CD14-positive monocyte (primary cell): Measurements from ENCODE around the gene OXCT1. TPM values are rescaled to one million over a fixed set of nuclear protein-coding genes. Genes with fewer than 3 reads are reported as not detected.

Source experiments
- DNase-seq, 3 donors: peaks; one replicate each; pipeline ENCODE4 v3.0.0-alpha.2; 2011 to 2022
- H2AFZ ChIP-seq: 2 replicates; pipeline ENCODE4 v1.6.0; 2012; ENCODE audit warnings: mild to moderate bottlenecking, low read depth, low read length, inconsistent platforms; ENCODE audit not compliant: insufficient read depth, poor library complexity, severe bottlenecking
- H3K27ac ChIP-seq, 2 donors: 1 replicate in 1 of 2; 2 replicates in 1 of 2; pipeline ENCODE4 v1.5.1; 2012 to 2013; ENCODE audit warnings: low read length in 2 of 2, control low read depth in 1 of 2, inconsistent platforms in 1 of 2, low read depth in 1 of 2, mild to moderate bottlenecking in 1 of 2
- H3K27me3 ChIP-seq, 2 donors: one replicate each; pipeline versions ENCODE4 v1.6.0 to v1.6.1; 2011 to 2013; ENCODE audit warnings: low read length in 2 of 2; ENCODE audit not compliant: control insufficient read depth in 2 of 2, insufficient read depth in 2 of 2
- H3K36me3 ChIP-seq, 2 donors: replicated peaks in 1 of 2; 1 replicate in 1 of 2; 2 replicates in 1 of 2; pipeline versions ENCODE4 v1.5.1 to v1.6.1; 2012 to 2013; ENCODE audit warnings: low read length in 2 of 2, control low read depth in 1 of 2, inconsistent platforms in 1 of 2, mild to moderate bottlenecking in 1 of 2; ENCODE audit not compliant: insufficient read depth in 2 of 2, control insufficient read depth in 1 of 2
- H3K4me1 ChIP-seq, 2 donors: 1 replicate in 1 of 2; 2 replicates in 1 of 2; pipeline versions ENCODE4 v1.5.1 to v1.6.1; 2012 to 2013; ENCODE audit warnings: low read length in 2 of 2, control low read depth in 1 of 2, inconsistent platforms in 1 of 2, mild to moderate bottlenecking in 1 of 2, moderate library complexity in 1 of 2; ENCODE audit not compliant: insufficient read depth in 2 of 2, control insufficient read depth in 1 of 2
- H3K4me2 ChIP-seq: replicated peaks from 2 replicates; pipeline ENCODE3; 2012; ENCODE audit warnings: low read length, moderate library complexity, mild to moderate bottlenecking; ENCODE audit not compliant: poor library complexity, severe bottlenecking; ENCODE audit errors: extremely low read depth
- H3K4me3 ChIP-seq, 3 experiments: fragments of 200-600 bp in 1 of 3; sonication (generic) in 1 of 3; replicated peaks in 1 of 3; 1 replicate in 2 of 3; 2 replicates in 1 of 3; pipeline ENCODE4 v1.5.1; 2011 to 2013; ENCODE audit warnings: low read length in 3 of 3, mild to moderate bottlenecking in 3 of 3, control low read depth in 2 of 3, low read depth in 2 of 3, inconsistent platforms in 1 of 3, moderate library complexity in 1 of 3
- H3K79me2 ChIP-seq: 2 replicates; pipeline ENCODE4 v1.6.0; 2012; ENCODE audit warnings: mild to moderate bottlenecking, control low read depth, inconsistent platforms, low read length, moderate library complexity; ENCODE audit not compliant: insufficient read depth
- H3K9ac ChIP-seq: 2 replicates; pipeline ENCODE4 v1.6.0; 2017; ENCODE audit warnings: low read length, mild to moderate bottlenecking; ENCODE audit not compliant: insufficient read depth, poor library complexity, severe bottlenecking
- H3K9me3 ChIP-seq, 2 donors: replicated peaks in 1 of 2; 1 replicate in 1 of 2; 2 replicates in 1 of 2; pipeline versions ENCODE4 v1.5.1 to v1.6.1; 2012 to 2013; ENCODE audit warnings: low read length in 2 of 2, control low read depth in 1 of 2; ENCODE audit not compliant: control insufficient read depth in 1 of 2, insufficient read depth in 1 of 2
- H4K20me1 ChIP-seq: 2 replicates; pipeline ENCODE4 v1.6.0; 2012; ENCODE audit warnings: mild to moderate bottlenecking, low read length, control low read depth, moderate library complexity; ENCODE audit not compliant: insufficient read depth
- H3K27ac Mint-ChIP-seq, 7 donors: one replicate each; pipeline ENCODE4 v1.8.0; 2020; ENCODE audit warnings: mild to moderate bottlenecking in 7 of 7, mixed read lengths in 7 of 7, moderate library complexity in 6 of 7, inconsistent platforms in 2 of 7
- H3K27me3 Mint-ChIP-seq, 3 donors: one replicate each; pipeline ENCODE4 v1.8.0; 2021 to 2022; ENCODE audit warnings: low read depth in 3 of 3, mild to moderate bottlenecking in 3 of 3, mixed read lengths in 3 of 3, moderate library complexity in 3 of 3, inconsistent platforms in 1 of 3
- H3K36me3 Mint-ChIP-seq, 2 donors: one replicate each; pipeline ENCODE4 v1.8.0; 2020; ENCODE audit warnings: mixed read lengths in 2 of 2, inconsistent platforms in 1 of 2, mild to moderate bottlenecking in 1 of 2
- H3K4me1 Mint-ChIP-seq: one replicate; pipeline ENCODE4 v1.8.0; 2020; ENCODE audit warnings: mild to moderate bottlenecking, mixed read lengths
- H3K4me3 Mint-ChIP-seq, 2 donors: one replicate each; pipeline ENCODE4 v1.8.0; 2020; ENCODE audit warnings: mild to moderate bottlenecking in 2 of 2, mixed read lengths in 2 of 2, moderate library complexity in 1 of 2
- H3K9me3 Mint-ChIP-seq, 7 donors: one replicate each; pipeline ENCODE4 v1.8.0; 2020 to 2022; ENCODE audit warnings: mixed read lengths in 7 of 7, mild to moderate bottlenecking in 6 of 7, moderate library complexity in 6 of 7, inconsistent platforms in 2 of 7
- CTCF ChIP-seq: fragments of 200-600 bp; IDR thresholded peaks from one replicate; pipeline ENCODE4 v1.8.0; 2022; ENCODE audit warnings: antibody characterized with exemption, mild to moderate bottlenecking
- WGBS: methylation state at CpG from one replicate; pipeline ENCODE4 v1.1.5; 2013; ENCODE audit warnings: missing lambda C conversion rate; ENCODE audit not compliant: insufficient coverage; 5-methylcytosine and 5-hydroxymethylcytosine counted together
- intact Hi-C, 2 donors: fragments of 100-400 bp; cut with micrococcal nuclease; formaldehyde crosslinking; loops; one replicate each; pipeline versions ENCODE4 v1.15.0 to v1.15.1; 2023
- polyA plus RNA-seq, 3 donors: library from polyadenylated mRNA; depleted of rRNA in 1 of 3; unstranded in 2 of 3; stranded (reverse) in 1 of 3; fragments of 300-500 nt in 2 of 3; fragments of >200 nt in 1 of 3; fragmentation: Illumina TruSeq in 2 of 3; gene quantifications; 1 replicate in 2 of 3; 2 replicates in 1 of 3; pipeline ENCODE4 v1.2.3, GENCODE V29; 2012 to 2021

OXCT1 gene
- polyA plus RNA-seq, 3 donors, result 1.3 to 3.4 (median 1.9) TPM

GRCh38 chr5:41790038-41790776 is 80.0 kb downstream of the OXCT1 start:
- H3K27ac Mint-ChIP-seq, result no peak overlapping the region
- no peak overlapping the region for H3K4me3 Mint-ChIP-seq
- H3K27me3 Mint-ChIP-seq, result no peaks in the 10 kb centered on the region
- no peaks in the 10 kb centered on the region for H3K9me3 ChIP-seq
- no peak overlapping the region for H2AFZ ChIP-seq
- intact Hi-C loops, result no loop called here
- peaks cover 11 to 12% of the 10 kb centered on the region in 2 donors for H3K36me3 Mint-ChIP-seq
- DNase-seq, result no peak
- no peak overlapping the region for H3K4me2 ChIP-seq
- no peak overlapping the region for H3K4me3 ChIP-seq
- H3K4me1 Mint-ChIP-seq, result no peaks in the 10 kb centered on the region
- H3K27ac ChIP-seq, result no peak overlapping the region
- H3K79me2 ChIP-seq, result no peaks in the 10 kb centered on the region
- H3K27me3 ChIP-seq, result no peaks in the 10 kb centered on the region
- H4K20me1 ChIP-seq, result no peaks in the 10 kb centered on the region
- 100% methylated on average over 1 of the region's 6 CpGs for WGBS
- no peak for TF ChIP-seq CTCF
- no peaks in the 10 kb centered on the region for H3K4me1 ChIP-seq
- H3K36me3 ChIP-seq, result peaks cover 0 to 8% of the 10 kb centered on the region in 2 donors
- no peak overlapping the region for H3K9ac ChIP-seq
- H3K9me3 Mint-ChIP-seq, result peaks cover 0 to 1% (median 0%) of the 10 kb centered on the region in 7 donors

GRCh38 chr5:41789434-41789833 is 80.8 kb downstream of the OXCT1 start:
- H3K4me1 ChIP-seq, result no peaks in the 10 kb centered on the region
- H2AFZ ChIP-seq, result no peak overlapping the region
- no peak overlapping the region for H3K27ac Mint-ChIP-seq
- no peaks in the 10 kb centered on the region for H4K20me1 ChIP-seq
- H3K27me3 ChIP-seq, result no peaks in the 10 kb centered on the region
- H3K9me3 Mint-ChIP-seq, result peaks cover 0 to 1% (median 0%) of the 10 kb centered on the region in 7 donors
- intact Hi-C loops, result no loop called here
- no peak overlapping the region for H3K27ac ChIP-seq
- H3K27me3 Mint-ChIP-seq, result no peaks in the 10 kb centered on the region
- TF ChIP-seq CTCF, result no peak
- H3K9me3 ChIP-seq, result no peaks in the 10 kb centered on the region
- H3K4me2 ChIP-seq, result no peak overlapping the region
- WGBS, result no CpG with 5 or more reads among the region's 1 CpG
- H3K4me1 Mint-ChIP-seq, result no peaks in the 10 kb centered on the region
- H3K79me2 ChIP-seq, result no peaks in the 10 kb centered on the region
- H3K9ac ChIP-seq, result no peak overlapping the region
- H3K4me3 Mint-ChIP-seq, result no peak overlapping the region
- peaks cover 0 to 8% of the 10 kb centered on the region in 2 donors for H3K36me3 ChIP-seq
- H3K4me3 ChIP-seq, result no peak overlapping the region
- H3K36me3 Mint-ChIP-seq, result peaks cover 11 to 12% of the 10 kb centered on the region in 2 donors
- DNase-seq, result no peak
